SHP77 (cell line): ENCODE results near the gene PHF12.

Source experiments
- DNase-seq, 2 experiments: peaks; one replicate each; lab custom pipeline; 2025; lab: John Stamatoyannopoulos, UW

PHF12 gene

DNA sequence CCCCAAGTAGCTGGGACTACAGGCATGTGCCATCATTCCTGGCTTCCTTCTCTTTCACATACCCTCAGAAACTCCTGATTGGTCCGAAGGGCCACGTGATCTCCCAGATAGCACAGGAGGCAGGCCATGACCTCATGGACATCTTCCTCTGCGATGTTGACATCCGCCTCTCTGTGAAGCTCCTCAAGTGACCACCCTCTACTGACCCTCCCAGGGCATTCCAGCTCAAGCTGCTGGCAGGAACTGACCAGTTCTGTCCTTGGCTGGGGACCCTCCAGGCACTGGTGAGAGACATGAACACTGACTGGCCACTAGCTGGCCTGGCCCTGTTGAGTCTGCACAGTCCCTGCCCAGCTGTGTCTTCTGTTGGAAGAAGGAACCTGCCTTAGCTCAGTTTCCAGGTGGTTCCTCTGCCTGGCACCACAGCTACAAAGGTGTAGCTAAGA, 90.9 kb downstream of the PHF12 start:
- DNase-seq, result no peak

DNA sequence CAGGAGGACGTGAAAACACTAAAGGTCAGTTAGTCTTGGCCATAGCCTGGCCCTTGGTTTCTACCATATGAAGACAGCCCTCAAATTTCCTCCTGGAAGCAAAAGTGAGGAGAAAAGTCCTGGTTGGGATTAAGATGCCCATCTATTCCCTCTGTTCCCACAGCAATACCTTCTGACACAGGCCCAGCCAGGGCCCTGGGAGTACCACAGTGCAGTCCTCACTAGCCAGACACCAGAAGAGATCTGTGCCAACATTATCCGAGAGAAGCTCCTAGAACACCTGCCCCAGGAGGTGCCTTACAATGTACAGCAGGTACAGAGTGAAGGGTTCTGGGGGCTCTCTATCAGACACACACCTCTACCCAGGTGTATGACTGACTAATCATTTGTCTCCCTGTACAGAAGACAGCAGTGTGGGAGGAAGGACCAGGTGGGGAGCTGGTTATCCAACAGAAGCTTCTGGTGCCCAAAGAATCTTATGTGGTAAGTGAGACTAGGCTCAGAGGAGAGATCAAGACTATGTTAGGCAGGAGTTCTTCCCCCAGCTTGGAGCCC, 92.4 kb downstream of the PHF12 start:
- no peak for DNase-seq

DNA sequence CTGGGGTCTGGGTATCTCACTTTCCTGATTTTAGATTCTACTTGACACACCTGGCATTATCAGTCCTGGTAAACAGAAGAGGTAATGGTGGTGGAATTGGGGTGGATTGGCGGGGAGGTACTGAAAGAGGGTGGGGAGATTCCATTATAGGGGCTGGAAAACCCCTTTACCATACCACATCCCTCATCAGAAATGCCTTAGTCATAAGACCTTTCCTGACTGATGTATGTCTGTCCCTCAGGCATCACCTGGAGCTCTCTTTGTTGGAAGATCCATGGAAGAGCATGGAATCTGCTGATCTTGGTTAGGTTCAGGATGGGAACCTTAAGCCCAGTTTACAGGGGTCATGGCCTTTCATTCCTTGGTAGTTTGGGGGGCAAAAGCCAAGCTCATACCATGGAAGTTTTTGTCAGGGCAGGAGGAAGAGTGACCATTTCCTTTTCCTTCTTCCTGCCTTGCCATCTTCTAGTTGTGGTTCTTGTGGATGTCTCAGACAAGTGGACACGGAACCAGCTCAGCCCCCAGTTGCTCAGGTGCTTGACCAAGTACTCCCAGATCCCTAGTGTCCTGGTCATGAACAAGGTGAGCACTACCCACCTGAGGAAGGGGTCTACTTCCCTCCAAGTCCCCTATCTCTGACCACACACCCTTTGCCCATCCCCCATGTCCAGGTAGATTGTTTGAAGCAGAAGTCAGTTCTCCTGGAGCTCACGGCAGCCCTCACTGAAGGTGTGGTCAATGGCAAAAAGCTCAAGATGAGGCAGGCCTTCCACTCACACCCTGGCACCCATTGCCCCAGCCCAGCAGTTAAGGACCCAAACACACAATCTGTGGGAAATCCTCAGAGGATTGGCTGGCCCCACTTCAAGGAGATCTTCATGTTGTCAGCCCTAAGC, 93.2 kb downstream of the PHF12 start:
- no peak for DNase-seq

DNA sequence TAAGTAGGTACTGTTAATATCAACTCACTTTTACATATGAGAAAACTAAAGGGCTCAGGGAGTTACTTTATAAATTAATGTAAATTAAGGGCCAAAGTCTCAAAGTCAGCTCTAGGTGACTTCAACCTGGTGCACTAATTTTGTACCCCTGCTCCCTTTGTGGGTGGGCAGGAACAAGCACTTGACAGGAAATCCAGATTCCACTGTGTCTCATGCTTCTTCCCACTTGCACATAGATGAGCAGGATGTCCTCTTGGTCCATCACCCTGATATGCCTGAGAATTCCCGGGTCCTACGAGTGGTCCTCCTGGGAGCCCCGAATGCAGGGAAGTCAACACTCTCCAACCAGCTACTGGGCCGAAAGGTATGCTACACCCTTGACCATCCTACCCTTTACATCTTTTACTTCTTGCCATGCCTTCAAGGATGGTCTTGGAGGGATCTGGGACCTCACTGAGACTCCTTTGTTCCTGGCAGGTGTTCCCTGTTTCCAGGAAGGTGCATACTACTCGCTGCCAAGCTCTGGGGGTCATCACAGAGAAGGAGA, 95.2 kb downstream of the PHF12 start:
- no peak for DNase-seq

DNA sequence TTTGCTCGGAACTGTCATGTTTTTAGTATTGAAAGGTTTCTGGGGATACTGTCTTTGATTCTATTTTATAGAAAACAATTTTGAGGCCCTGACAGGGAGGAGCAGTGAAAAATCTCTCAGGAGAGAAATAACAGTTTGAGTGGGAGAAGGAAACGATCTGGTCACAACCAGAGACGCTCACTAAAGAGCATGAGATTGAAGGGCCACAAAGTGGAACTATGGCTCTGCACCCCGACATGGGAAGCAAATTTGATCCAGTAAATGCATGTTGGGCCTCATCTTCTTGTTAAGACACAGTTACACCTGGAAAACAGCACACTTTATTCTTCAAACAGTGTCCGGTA, 96.0 kb downstream of the PHF12 start:
- DNase-seq, result no peak
